Hepatocyte (in vitro differentiated cells): ENCODE results near the gene SMAD7. TPM values are rescaled to one million over a fixed set of nuclear protein-coding genes. Genes with fewer than 3 reads are reported as not detected.

ENCODE experiments used
- DNase-seq: peaks from one replicate; pipeline ENCODE4 v3.0.0-alpha.2; 2016; ENCODE audit warnings: low spot score
- H2AFZ ChIP-seq: fragments of 200-600 bp; sonication (generic); 2 replicates; pipeline ENCODE4 v1.6.0; 2016; ENCODE audit warnings: antibody characterized with exemption, mild to moderate bottlenecking
- H3K27ac ChIP-seq: fragments of 200-600 bp; sonication (generic); 2 replicates; pipeline ENCODE4 v1.5.1; 2016; ENCODE audit warnings: mild to moderate bottlenecking
- H3K27me3 ChIP-seq: fragments of 200-600 bp; sonication (generic); 2 replicates; pipeline ENCODE4 v1.6.1; 2016
- H3K36me3 ChIP-seq: fragments of 200-600 bp; sonication (generic); replicated peaks from 2 replicates; pipeline ENCODE4 v1.5.1; 2016; ENCODE audit warnings: low read depth; ENCODE audit not compliant: insufficient read depth
- H3K4me1 ChIP-seq: fragments of 200-600 bp; sonication (generic); 2 replicates; pipeline ENCODE4 v1.5.1; 2016; ENCODE audit warnings: mild to moderate bottlenecking, moderate library complexity; ENCODE audit not compliant: insufficient read depth
- H3K4me2 ChIP-seq: fragments of 200-600 bp; sonication (generic); 2 replicates; pipeline ENCODE4 v1.6.0; 2016
- H3K4me3 ChIP-seq: fragments of 200-600 bp; sonication (generic); 2 replicates; pipeline ENCODE4 v1.5.1; 2016; ENCODE audit warnings: mild to moderate bottlenecking
- H3K79me2 ChIP-seq: fragments of 200-600 bp; sonication (generic); 2 replicates; pipeline ENCODE4 v1.6.0; 2017; ENCODE audit warnings: mild to moderate bottlenecking
- H3K9me2 ChIP-seq: fragments of 200-600 bp; sonication (generic); replicated peaks from 2 replicates; pipeline ENCODE4 v1.6.0; 2017; ENCODE audit warnings: mild to moderate bottlenecking; ENCODE audit not compliant: insufficient read depth
- H3K9me3 ChIP-seq: fragments of 200-600 bp; sonication (generic); 2 replicates; pipeline ENCODE4 v1.5.1; 2016; ENCODE audit warnings: low read depth, mild to moderate bottlenecking
- H4K20me1 ChIP-seq: fragments of 200-600 bp; sonication (generic); 2 replicates; pipeline ENCODE4 v1.6.0; 2016; ENCODE audit warnings: mild to moderate bottlenecking; ENCODE audit not compliant: insufficient read depth, poor library complexity, severe bottlenecking
- EZH2 ChIP-seq: fragments of 200-600 bp; sonication (generic); IDR thresholded peaks from 2 replicates; pipeline ENCODE4 v1.6.1; 2016; ENCODE audit warnings: antibody characterized with exemption, mild to moderate bottlenecking, borderline replicate concordance
- EZH2phosphoT487 ChIP-seq: fragments of 200-600 bp; sonication (generic); IDR thresholded peaks from one replicate; pipeline ENCODE4 v1.6.1; 2018; ENCODE audit warnings: antibody characterized with exemption, mild to moderate bottlenecking, low read depth, moderate library complexity; ENCODE audit not compliant: unreplicated experiment, severe bottlenecking
- WGBS: methylation state at CpG from one replicate; pipeline ENCODE4 v1.1.6; 2016; ENCODE audit warnings: low lambda C conversion rate; ENCODE audit errors: missing lambda C conversion rate; 5-methylcytosine and 5-hydroxymethylcytosine counted together
- polyA plus RNA-seq: library from polyadenylated mRNA; unstranded; fragments of >200 nt; fragmentation: Nextera tagmentation; extraction: Ambion mirVana; gene quantifications from 2 replicates; pipeline ENCODE4 v1.2.1, GENCODE V29; 2016
- total RNA-seq: library from RNA; depleted of rRNA; stranded (reverse); fragments of >200 nt; gene quantifications from 2 replicates; pipeline ENCODE4 v1.2.3, GENCODE V29; 2014
- TF ChIP-seq, protein P1 (sequence below): fragments of 200-600 bp; sonication (generic); IDR thresholded peaks from 2 replicates; pipeline ENCODE4 v1.5.1; 2016; ENCODE audit warnings: antibody characterized with exemption, mild to moderate bottlenecking; ENCODE audit not compliant: poor library complexity

The SMAD7 gene
- total and polyA plus RNA-seq, 2 experiments from 2014 or later = 65.4 to 71.1 TPM

DNA sequence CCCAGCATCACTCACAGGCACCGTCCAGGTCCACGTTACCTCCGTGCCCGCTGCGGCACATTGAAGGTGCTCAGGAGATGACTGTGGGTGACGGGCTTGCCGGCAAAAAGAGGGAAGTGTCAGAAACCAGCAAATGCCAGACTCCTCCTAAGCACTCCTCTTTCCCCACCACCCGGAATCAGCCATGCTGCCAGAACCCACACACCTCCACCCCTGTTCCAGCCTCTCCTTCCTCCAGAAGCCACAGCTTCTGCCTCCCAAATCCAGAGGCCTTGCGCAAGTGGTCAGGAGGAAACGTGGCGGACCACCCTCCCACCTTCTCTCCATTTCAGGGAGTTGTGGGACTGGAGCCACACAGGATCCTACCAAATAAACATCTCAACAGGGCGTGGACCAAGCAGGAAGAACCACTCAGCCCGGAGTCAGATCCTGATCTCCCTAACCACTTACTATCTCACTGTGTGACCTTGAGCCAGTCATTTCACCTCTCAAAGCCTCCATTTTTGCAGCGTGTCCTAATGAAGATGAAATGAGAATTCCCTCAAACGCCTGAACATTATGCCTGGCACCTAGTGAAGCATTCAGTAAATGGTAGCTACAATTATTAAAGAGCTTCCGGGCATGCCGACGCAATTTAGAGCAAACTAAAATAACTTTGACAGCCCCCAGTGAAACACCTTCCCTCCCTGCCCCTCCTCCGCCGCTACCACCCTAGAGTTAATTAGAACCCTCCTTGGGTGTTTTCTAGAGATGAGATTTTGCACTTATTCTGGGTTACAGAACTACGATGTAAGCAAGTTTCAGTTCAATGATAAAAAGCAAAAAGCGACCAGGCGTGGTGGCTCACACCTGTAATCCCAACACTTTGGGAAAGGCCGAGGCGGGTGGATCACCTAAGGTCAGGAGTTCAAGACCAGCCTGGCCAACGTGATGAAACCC is 32.9 kb downstream of the SMAD7 start:
- Histone ChIP-seq H3K27ac (no peak overlapping the region), H3K4me2 (no peak overlapping the region), H3K4me3 (no peak overlapping the region), H3K9me2 (no peaks in the 10 kb centered on the region), H4K20me1 (peaks cover 42% of the 10 kb centered on the region), H2AFZ (no peak overlapping the region), H3K36me3 (no peaks in the 10 kb centered on the region), H3K4me1 (peaks cover 21% of the 10 kb centered on the region), H3K27me3 (no peaks in the 10 kb centered on the region), H3K9me3 (no peaks in the 10 kb centered on the region), H3K79me2 (peaks cover 55% of the 10 kb centered on the region)
- TF ChIP-seq, protein P1, sequence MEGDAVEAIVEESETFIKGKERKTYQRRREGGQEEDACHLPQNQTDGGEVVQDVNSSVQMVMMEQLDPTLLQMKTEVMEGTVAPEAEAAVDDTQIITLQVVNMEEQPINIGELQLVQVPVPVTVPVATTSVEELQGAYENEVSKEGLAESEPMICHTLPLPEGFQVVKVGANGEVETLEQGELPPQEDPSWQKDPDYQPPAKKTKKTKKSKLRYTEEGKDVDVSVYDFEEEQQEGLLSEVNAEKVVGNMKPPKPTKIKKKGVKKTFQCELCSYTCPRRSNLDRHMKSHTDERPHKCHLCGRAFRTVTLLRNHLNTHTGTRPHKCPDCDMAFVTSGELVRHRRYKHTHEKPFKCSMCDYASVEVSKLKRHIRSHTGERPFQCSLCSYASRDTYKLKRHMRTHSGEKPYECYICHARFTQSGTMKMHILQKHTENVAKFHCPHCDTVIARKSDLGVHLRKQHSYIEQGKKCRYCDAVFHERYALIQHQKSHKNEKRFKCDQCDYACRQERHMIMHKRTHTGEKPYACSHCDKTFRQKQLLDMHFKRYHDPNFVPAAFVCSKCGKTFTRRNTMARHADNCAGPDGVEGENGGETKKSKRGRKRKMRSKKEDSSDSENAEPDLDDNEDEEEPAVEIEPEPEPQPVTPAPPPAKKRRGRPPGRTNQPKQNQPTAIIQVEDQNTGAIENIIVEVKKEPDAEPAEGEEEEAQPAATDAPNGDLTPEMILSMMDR = no peak
- no peak for TF ChIP-seq EZH2phosphoT487
- no peak for TF ChIP-seq EZH2
- 88% methylated on average over 26 of the region's 26 CpGs for WGBS
- DNase-seq = peak; percentile 14

DNA sequence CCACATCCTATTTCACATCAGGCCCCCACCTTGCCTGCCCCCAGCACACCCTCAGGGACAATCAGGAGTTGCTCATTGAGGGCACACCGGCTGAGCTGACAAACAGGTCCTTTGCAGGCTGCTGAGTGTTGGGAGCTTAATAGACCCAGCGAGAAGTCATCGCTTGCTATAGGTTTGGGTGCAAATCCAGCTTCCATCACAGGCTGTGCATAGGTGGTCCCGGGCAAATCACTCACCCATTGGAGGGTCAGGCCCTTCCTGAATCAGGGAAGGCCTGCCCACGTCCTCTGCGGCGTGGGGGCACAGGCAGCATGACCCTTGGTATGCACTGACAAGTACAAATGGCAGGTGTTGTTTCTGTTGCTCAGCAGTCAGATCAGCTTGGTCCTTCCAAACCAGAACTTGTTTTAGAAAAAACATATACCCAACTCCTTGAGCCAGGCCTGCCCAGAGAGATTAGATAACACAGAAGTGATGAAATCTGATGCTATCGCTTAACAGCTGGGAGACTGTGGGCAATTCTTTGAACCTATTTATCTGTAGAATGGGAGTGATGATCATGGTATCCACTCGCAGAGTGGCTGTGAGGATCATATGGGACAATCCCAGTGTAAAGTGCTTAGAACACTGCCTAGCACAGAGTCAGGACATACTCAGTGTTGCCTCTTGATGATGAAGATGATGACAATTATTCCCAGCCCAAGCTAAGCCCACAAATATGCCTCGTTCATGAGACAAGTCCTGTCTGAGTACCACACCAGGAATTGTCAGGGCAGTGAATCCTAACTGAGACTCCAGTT is 34.9 kb downstream of the SMAD7 start:
- H3K79me2 ChIP-seq = peaks cover 35% of the 10 kb centered on the region
- H2AFZ ChIP-seq = no peak overlapping the region
- H3K9me2 ChIP-seq = no peaks in the 10 kb centered on the region
- H3K27me3 ChIP-seq = no peaks in the 10 kb centered on the region
- 64% methylated on average over 10 of the region's 10 CpGs for WGBS
- no peak overlapping the region for H3K27ac ChIP-seq
- no peaks in the 10 kb centered on the region for H3K36me3 ChIP-seq
- no peak overlapping the region for H3K4me2 ChIP-seq
- H3K4me1 ChIP-seq = peaks cover 12% of the 10 kb centered on the region
- no peaks in the 10 kb centered on the region for H3K9me3 ChIP-seq
- TF ChIP-seq, protein P1 = no peak
- TF ChIP-seq EZH2phosphoT487 (no peak), EZH2 (no peak)
- peak; percentile 9 for DNase-seq
- peaks cover 25% of the 10 kb centered on the region for H4K20me1 ChIP-seq
- no peak overlapping the region for H3K4me3 ChIP-seq

DNA sequence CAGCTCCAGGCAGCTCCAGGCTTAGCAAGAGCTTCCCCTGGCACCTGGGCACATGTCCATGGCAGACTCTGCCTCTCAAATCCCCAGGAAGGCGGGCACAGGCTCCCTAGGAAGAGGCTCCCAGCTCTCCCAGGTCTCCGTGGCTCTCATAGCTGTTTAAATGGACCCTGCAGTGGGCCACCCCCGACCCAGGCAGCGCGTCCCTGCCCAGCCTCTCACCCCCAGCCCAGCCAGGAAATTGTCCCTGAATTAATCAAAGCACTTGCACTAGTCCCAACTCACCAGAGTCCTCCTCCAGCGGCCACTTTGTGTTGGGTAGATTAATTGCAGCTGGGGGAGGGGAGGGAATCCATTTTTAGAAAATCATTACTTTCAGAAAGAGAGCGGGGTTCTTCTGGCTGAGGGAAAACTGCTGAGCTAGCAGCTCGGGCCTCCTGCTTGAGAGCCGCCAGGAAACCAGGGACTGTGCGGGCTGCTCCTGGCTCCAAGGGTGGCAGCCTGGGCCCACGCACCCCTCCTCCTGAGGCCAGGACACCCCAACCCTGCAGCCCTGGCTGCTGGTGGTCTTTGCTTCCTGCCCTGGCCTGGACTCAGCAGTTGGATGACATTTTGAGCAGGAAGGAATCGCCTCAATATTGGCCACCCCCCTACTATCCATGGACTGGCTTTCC is 36.0 kb downstream of the SMAD7 start:
- no peaks in the 10 kb centered on the region for H3K27me3 ChIP-seq
- WGBS = 66% methylated on average over 12 of the region's 12 CpGs
- H3K79me2 ChIP-seq = peaks cover 23% of the 10 kb centered on the region
- H3K4me1 ChIP-seq = peaks cover 12% of the 10 kb centered on the region
- peak; percentile 42 for DNase-seq
- no peaks in the 10 kb centered on the region for H3K9me2 ChIP-seq
- no peaks in the 10 kb centered on the region for H3K36me3 ChIP-seq
- TF ChIP-seq EZH2phosphoT487 (no peak), EZH2 (no peak)
- TF ChIP-seq, protein P1 = no peak
- no peaks in the 10 kb centered on the region for H3K9me3 ChIP-seq
- peaks cover 16% of the 10 kb centered on the region for H4K20me1 ChIP-seq
- no peak overlapping the region for H3K4me3 ChIP-seq
- no peak overlapping the region for H3K4me2 ChIP-seq
- no peak overlapping the region for H2AFZ ChIP-seq
- no peak overlapping the region for H3K27ac ChIP-seq
